ENCODE results near the gene OSGEP. TPM values are rescaled to one million over a fixed set of nuclear protein-coding genes. Genes with fewer than 3 reads are reported as not detected.

Gene OSGEP
- total RNA-seq, result 29.5 and 34.0 TPM in 2 replicates
- polyA plus RNA-seq, result 18.1 and 26.2 TPM in 2 replicates
- polyA plus RNA-seq (2012), result 13.1 and 20.6 TPM in 2 replicates
- 18.8 and 66.0 TPM in 2 replicates for polyA minus RNA-seq (ENCODE audit: low replicate concordance)

DNA sequence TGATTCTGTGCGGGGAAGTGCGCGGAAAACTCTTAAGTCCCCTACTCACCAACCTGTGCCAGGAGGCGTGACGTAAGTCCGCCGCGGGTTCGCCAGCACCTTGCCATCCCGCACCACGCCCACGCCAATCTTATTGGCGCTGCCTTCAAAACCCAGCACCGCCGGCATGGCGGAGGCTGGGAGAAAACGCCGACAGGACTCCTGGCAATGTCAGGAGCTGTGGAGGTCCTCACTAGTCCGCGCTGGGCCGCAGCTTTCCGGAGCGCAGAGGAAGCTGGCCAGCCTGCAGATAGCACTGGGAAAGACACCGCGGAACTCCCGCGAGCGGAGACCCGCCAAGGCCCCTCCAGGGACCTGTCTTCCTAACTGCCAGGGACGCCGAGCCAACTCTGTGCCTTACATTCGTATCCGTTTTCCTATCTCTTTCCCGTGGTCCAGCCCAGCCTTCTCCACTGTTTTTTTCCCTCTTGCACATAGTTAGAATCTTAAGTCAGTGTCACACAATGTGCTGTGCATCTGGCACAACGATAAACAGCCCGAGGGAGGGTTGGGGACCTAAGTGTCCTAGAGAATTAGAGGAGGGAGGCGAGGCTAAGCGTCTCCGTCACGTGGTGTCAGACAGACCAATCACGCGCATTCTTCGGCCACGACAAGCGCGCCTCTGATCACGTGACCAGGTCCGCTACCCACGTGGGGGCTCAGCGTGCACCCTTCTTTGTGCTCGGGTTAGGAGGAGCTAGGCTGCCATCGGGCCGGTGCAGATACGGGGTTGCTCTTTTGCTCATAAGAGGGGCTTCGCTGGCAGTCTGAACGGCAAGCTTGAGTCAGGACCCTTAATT lies at the start of gene OSGEP, which contains the start of gene APEX1:
Gene OSGEP (minus strand): TSS at position 297 of the 839 bp plus-strand sequence. CDS start 129 bp downstream, at position 168.
Gene APEX1 (plus strand): TSS at position 711 of the 839 bp plus-strand sequence. CDS start 420 bp downstream, outside the sequence.
- peaks cover 20% of the 10 kb centered on the region for H3K36me3 ChIP-seq (ENCODE audit: control insufficient read depth, insufficient read depth, low read length)
- TF ChIP-seq, protein P1, sequence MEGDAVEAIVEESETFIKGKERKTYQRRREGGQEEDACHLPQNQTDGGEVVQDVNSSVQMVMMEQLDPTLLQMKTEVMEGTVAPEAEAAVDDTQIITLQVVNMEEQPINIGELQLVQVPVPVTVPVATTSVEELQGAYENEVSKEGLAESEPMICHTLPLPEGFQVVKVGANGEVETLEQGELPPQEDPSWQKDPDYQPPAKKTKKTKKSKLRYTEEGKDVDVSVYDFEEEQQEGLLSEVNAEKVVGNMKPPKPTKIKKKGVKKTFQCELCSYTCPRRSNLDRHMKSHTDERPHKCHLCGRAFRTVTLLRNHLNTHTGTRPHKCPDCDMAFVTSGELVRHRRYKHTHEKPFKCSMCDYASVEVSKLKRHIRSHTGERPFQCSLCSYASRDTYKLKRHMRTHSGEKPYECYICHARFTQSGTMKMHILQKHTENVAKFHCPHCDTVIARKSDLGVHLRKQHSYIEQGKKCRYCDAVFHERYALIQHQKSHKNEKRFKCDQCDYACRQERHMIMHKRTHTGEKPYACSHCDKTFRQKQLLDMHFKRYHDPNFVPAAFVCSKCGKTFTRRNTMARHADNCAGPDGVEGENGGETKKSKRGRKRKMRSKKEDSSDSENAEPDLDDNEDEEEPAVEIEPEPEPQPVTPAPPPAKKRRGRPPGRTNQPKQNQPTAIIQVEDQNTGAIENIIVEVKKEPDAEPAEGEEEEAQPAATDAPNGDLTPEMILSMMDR (conservative IDR thresholded peaks at IDR 0.05 in 1 of 2, IDR thresholded peaks at IDR 0.05 in 1 of 2; ENCODE audit: low read depth in 1 of 2, low read length in 2 of 2), result no peak
- TF ChIP-seq EZH2 (IDR thresholded peaks at IDR 0.05; ENCODE audit: low read length, missing control alignments), result no peak
- H3K79me2 ChIP-seq (ENCODE audit: control insufficient read depth, insufficient read depth, low read length), result peaks cover 42% of the 10 kb centered on the region

DNA sequence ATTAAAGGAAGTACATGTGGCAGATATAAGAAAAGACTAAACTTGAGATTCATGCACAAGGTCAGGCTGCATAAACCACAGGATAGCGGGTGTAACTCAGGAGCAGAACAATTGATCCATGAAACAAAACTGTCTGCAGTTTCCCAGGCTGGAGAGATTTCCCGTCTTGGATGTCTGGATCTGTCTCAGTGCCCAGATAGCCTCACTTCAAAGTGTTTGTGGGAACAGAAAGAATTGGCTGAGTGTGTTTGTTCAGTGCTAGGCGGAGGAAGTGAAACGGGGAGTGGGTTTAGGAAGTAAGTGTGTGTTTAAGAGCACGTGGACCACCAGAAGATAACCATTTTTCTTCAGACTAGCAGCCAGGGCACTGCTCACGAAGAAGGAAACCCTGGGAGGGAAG lies 49.3 kb upstream of the OSGEP start:
- Histone ChIP-seq H3K9ac (ENCODE audit: insufficient read depth, low read length) (no peak overlapping the region), H4K20me1 (ENCODE audit: control insufficient read depth, extremely low read depth, insufficient read depth, low read length) (no peaks in the 10 kb centered on the region), H3K4me1 (ENCODE audit: control insufficient read depth, extremely low read depth, insufficient read depth, low read length) (no peaks in the 10 kb centered on the region), H3K79me2 (ENCODE audit: control insufficient read depth, insufficient read depth, low read length) (no peaks in the 10 kb centered on the region), H3K27ac (ENCODE audit: insufficient read depth, low read length) (no peak overlapping the region), H2AFZ (ENCODE audit: low read length) (no peak overlapping the region), H3K9me3 (ENCODE audit: control insufficient read depth, insufficient read depth, low read depth, low read length) (no peaks in the 10 kb centered on the region), H3K4me3 (replicated peaks in 1 of 4; ENCODE audit: control extremely low read depth in 1 of 4, insufficient read depth in 1 of 4, low read depth in 3 of 4, low read length in 4 of 4) (no peak overlapping the region), H3K36me3 (ENCODE audit: control insufficient read depth, insufficient read depth, low read length) (no peaks in the 10 kb centered on the region), H3K4me2 (ENCODE audit: extremely low read depth, insufficient read depth, low read length) (no peak overlapping the region), H3K27me3 (ENCODE audit: control insufficient read depth, insufficient read depth, low read length) (no peaks in the 10 kb centered on the region)
- no peak for TF ChIP-seq EZH2 (IDR thresholded peaks at IDR 0.05; ENCODE audit: low read length, missing control alignments)
- TF ChIP-seq, protein P1 (conservative IDR thresholded peaks at IDR 0.05 in 1 of 2, IDR thresholded peaks at IDR 0.05 in 1 of 2; ENCODE audit: low read depth in 1 of 2, low read length in 2 of 2), result no peak
- DNase-seq (ENCODE audit: low read depth in 2 of 2), result no peak

More for the DNA sequence above, at the start of gene OSGEP, which contains the start of gene APEX1:
- H3K4me1 ChIP-seq (ENCODE audit: control insufficient read depth, extremely low read depth, insufficient read depth, low read length), result peaks cover under 1% of the 10 kb centered on the region
- H3K27ac ChIP-seq (ENCODE audit: insufficient read depth, low read length), result peak within 1 kb of the TSS; percentile 99
- no peaks in the 10 kb centered on the region for H4K20me1 ChIP-seq (ENCODE audit: control insufficient read depth, extremely low read depth, insufficient read depth, low read length)
- peak within 1 kb of the TSS; percentile 95 for H2AFZ ChIP-seq (ENCODE audit: low read length)
- H3K4me2 ChIP-seq (ENCODE audit: extremely low read depth, insufficient read depth, low read length), result peak within 1 kb of the TSS; percentile 97
- peak within 1 kb of the TSS; percentile 94 for H3K9ac ChIP-seq (ENCODE audit: insufficient read depth, low read length)
- no peaks in the 10 kb centered on the region for H3K9me3 ChIP-seq (ENCODE audit: control insufficient read depth, insufficient read depth, low read depth, low read length)
- peak; percentile 97 to 99 for DNase-seq (ENCODE audit: low read depth in 2 of 2)
- peak within 1 kb of the TSS; percentile 88 to 98 (median 92) for H3K4me3 ChIP-seq (replicated peaks in 1 of 4; ENCODE audit: control extremely low read depth in 1 of 4, insufficient read depth in 1 of 4, low read depth in 3 of 4, low read length in 4 of 4)
- H3K27me3 ChIP-seq (ENCODE audit: control insufficient read depth, insufficient read depth, low read length), result no peaks in the 10 kb centered on the region

DNA sequence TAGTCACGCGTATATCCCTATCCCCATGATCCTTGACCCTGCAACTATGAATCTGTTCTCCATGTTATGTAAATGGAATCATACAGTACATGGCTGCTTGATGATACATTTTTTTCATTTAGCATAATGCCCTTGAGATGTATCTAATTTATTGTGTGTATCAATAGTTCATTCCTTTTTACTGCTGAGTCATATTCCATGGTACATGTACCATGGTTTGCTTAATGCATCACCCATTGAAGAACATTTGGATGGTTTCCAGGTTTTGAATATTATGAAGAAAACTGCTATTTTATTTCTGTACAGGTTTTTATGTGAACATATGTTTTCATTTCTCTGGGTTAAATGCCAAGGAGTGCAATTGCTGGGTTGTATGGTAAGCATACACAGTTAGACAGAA lies 46.7 kb upstream of the OSGEP start:
- no peaks in the 10 kb centered on the region for H3K79me2 ChIP-seq (ENCODE audit: control insufficient read depth, insufficient read depth, low read length)
- no peak overlapping the region for H3K4me3 ChIP-seq (replicated peaks in 1 of 4; ENCODE audit: control extremely low read depth in 1 of 4, insufficient read depth in 1 of 4, low read depth in 3 of 4, low read length in 4 of 4)
- no peaks in the 10 kb centered on the region for H3K36me3 ChIP-seq (ENCODE audit: control insufficient read depth, insufficient read depth, low read length)
- H3K9ac ChIP-seq (ENCODE audit: insufficient read depth, low read length), result no peak overlapping the region
- no peaks in the 10 kb centered on the region for H3K9me3 ChIP-seq (ENCODE audit: control insufficient read depth, insufficient read depth, low read depth, low read length)
- H4K20me1 ChIP-seq (ENCODE audit: control insufficient read depth, extremely low read depth, insufficient read depth, low read length), result no peaks in the 10 kb centered on the region
- TF ChIP-seq, protein P1 (conservative IDR thresholded peaks at IDR 0.05 in 1 of 2, IDR thresholded peaks at IDR 0.05 in 1 of 2; ENCODE audit: low read depth in 1 of 2, low read length in 2 of 2), result no peak
- no peak for TF ChIP-seq EZH2 (IDR thresholded peaks at IDR 0.05; ENCODE audit: low read length, missing control alignments)
- no peak overlapping the region for H2AFZ ChIP-seq (ENCODE audit: low read length)
- no peaks in the 10 kb centered on the region for H3K4me1 ChIP-seq (ENCODE audit: control insufficient read depth, extremely low read depth, insufficient read depth, low read length)
- H3K4me2 ChIP-seq (ENCODE audit: extremely low read depth, insufficient read depth, low read length), result no peak overlapping the region
- DNase-seq (ENCODE audit: low read depth in 2 of 2), result peak; percentile 24 to 42
- H3K27me3 ChIP-seq (ENCODE audit: control insufficient read depth, insufficient read depth, low read length), result no peaks in the 10 kb centered on the region
- no peak overlapping the region for H3K27ac ChIP-seq (ENCODE audit: insufficient read depth, low read length)
